ENCODE data around the gene USB1.

The USB1 gene

GRCh38 chr16:58034774-58035173 is 33.6 kb downstream of the USB1 start:
- no peak for DNase-seq (ENCODE audit: low spot score)

DNA sequence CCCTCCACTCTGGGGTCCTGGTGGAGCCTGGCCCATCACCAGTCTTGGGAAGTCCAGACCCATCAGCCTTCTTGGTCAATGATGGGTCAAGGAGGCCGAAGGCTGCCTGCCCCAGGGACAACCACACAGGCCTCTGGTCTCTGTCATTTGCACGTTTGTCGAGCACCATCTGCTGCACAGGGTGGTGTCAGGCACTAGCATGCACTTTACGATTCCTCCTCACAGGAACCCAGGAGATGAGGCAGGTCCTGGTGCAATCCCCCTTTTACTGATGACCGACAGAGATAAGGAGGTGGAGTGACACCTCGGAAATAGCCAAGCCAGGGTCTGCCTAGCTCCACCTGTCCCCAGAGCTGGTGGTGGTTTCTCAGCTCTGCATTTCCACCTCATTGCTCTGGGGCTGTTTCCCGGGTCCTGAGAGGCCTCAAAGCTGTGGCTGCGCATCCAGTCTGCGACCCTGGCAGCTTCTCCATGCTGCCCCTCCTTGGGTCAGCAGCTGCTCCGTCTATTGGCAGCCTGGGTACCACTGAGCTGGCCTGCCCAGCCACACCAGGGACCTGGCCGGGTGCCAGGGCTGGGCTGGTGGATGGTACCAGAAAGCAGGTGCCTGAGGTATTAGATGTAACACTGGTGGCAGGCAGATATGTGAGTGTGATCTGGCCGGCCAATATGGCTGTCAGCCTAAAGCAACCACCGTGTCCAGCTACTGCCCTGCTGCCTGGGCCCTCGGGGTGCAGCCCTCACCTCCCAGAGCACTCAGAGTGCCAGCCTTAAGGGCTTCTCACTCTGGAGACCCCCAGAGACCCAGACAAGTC is 34.4 kb downstream of the USB1 start:
- DNase-seq (ENCODE audit: low spot score) = no peak

- no peak for DNase-seq (ENCODE audit: low spot score)
These were observed 35.7 kb downstream of the USB1 start for GRCh38 chr16:58036943-58037342.

GRCh38 chr16:58037365-58038057 is 36.3 kb downstream of the USB1 start:
- DNase-seq (ENCODE audit: low spot score) = no peak

DNA sequence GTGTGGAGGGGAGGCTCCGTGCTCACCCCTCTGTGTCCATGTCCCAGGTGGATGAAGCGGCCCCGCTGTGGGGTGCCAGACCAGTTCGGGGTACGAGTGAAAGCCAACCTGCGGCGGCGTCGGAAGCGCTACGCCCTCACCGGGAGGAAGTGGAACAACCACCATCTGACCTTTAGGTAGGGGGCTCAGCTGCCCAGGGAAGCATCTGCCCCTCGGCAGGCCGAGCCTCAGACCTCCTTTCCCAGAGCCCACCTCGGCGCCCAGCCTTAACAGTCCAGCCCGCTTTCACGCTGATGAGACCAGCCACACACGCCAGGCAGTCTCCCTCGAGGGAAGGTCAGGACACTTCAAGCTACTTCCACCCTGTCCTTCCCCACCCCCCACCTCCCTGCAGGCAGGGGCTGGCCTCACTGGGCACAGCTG is 37.0 kb downstream of the USB1 start:
- DNase-seq (ENCODE audit: low spot score) = no peak

DNA sequence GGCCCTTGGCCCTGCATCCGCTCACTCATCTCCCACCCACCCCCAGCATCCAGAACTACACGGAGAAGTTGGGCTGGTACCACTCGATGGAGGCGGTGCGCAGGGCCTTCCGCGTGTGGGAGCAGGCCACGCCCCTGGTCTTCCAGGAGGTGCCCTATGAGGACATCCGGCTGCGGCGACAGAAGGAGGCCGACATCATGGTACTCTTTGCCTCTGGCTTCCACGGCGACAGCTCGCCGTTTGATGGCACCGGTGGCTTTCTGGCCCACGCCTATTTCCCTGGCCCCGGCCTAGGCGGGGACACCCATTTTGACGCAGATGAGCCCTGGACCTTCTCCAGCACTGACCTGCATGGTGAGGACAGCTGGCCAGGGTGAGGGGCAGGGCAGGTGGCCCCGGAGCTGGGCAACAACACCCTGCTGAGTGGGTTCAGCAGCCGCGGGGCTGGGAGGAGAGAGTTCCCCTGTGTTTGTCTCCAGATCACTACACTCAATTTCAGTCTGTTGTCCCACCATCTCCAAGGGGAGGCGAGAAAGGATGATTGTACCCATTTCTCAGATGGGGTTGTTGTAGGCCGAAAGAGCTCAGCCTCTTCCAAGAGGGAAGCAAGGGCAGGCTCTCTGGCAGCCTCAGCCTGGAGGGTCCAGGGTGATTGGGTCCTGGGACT is 38.8 kb downstream of the USB1 start:
- DNase-seq (ENCODE audit: low spot score) = no peak

GRCh38 chr16:58040496-58040846 is 39.3 kb downstream of the USB1 start:
- no peak for DNase-seq (ENCODE audit: low spot score)

- no peak for DNase-seq (ENCODE audit: low spot score)
These were observed 39.9 kb downstream of the USB1 start for GRCh38 chr16:58040945-58041627.

DNA sequence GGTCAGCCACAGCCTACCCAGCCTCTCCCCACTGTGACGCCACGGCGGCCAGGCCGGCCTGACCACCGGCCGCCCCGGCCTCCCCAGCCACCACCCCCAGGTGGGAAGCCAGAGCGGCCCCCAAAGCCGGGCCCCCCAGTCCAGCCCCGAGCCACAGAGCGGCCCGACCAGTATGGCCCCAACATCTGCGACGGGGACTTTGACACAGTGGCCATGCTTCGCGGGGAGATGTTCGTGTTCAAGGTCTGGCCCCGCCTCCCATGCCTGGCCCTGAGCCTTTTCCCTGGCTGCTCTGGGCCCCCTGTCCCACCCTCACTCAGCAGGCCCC is 40.4 kb downstream of the USB1 start:
- no peak for DNase-seq (ENCODE audit: low spot score)

GRCh38 chr16:58042001-58042885 is 41.0 kb downstream of the USB1 start:
- no peak for DNase-seq (ENCODE audit: low spot score)

DNA sequence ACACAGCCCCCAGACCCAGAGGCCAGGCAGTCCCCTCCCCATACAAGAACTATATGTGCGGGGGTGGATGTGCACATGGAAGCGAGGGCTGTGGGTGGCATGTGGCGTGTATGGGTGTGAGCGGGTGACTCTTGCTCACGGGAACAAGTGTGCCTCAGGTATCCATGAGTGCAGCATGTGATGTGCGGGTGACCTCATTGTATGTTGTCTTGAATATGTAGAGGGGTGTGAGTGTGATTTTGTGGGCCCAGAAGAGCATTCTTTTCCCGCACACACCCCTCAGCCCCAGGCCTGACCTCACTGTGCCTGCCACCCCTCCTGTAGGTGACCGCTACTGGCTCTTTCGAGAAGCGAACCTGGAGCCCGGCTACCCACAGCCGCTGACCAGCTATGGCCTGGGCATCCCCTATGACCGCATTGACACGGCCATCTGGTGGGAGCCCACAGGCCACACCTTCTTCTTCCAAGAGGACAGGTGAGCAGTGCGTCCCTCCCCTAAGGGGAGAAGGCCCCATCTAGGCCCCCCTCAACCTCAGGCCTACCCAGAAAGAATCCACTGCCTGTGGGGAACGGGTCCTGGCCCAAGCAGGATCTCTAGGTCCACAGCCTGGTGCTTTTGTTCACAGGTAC is 41.8 kb downstream of the USB1 start:
- DNase-seq (ENCODE audit: low spot score) = no peak

DNA sequence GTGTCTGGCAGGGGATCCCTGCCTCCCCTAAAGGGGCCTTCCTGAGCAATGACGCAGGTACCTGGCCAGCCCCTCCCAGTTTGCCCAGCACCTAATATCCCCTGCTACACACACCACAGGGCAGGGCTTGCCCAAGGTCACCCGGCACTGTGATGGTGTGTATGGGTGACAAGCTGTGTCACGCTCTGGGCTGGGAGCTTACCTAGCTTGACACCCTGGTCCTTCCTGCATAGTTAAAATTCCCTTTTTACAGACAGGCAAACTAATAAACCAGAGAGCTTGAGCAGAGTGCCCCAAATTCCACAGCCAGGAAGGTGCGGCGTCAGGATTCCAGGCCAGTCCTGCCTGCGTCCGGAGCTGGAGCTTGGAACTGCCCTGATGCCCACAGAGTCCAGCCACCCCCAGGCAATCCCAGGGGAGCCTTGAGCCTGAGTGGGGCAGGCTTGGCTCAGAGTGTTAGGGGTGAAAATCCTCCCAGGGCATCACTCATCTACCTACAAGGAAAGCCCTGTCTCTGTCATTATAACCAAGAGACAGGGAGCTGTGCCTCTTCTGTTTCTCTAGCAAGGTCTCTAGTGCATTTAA is 42.5 kb downstream of the USB1 start:
- no peak for DNase-seq (ENCODE audit: low spot score)

GRCh38 chr16:58044266-58045019 is 43.2 kb downstream of the USB1 start:
- no peak for DNase-seq (ENCODE audit: low spot score)

DNA sequence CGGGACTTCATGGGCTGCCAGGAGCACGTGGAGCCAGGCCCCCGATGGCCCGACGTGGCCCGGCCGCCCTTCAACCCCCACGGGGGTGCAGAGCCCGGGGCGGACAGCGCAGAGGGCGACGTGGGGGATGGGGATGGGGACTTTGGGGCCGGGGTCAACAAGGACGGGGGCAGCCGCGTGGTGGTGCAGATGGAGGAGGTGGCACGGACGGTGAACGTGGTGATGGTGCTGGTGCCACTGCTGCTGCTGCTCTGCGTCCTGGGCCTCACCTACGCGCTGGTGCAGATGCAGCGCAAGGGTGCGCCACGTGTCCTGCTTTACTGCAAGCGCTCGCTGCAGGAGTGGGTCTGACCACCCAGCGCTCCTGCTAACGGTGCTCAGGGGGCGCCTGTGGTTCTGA is 43.9 kb downstream of the USB1 start:
- DNase-seq (ENCODE audit: low spot score) = no peak

DNA sequence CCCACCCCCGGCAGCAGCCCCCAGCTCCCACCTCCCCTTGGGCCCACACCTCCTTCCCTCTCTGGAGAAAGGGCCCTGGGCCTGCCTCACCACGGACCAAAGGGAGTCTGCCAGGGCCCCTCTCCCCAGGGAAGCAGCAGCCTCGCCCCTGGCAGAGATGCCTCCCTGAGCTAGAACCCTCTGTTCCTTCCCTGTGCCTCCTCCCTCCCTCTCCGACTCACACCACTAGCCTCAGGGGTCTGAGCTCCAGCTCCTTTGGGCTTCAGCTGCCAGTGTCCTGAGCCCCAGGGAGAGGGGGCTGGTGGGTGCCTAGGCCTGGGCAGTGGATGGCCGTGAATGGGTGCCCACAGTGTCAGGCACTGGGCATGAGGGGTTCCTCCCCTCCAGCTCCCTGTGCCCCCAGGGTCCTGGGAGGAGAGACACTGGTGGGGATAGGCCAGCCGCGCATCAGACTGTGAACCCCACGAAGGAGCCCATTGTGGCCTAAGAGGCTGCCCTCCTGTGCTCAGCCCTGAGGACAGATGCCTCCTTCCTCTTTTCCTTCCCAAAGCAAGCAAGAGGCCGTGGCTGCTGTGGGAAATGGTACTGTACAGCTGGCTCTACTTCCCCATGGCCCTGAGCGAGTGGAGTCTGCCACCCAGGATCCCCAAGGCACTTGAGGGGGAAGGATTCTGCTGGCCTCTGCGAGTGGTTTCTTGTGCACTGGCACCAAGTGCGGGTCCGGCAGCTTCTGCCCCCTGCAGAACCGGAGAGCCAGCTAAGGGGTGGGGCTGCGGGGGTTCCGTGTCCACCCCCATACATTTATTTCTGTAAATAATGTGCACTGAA is 45.1 kb downstream of the USB1 start:
- DNase-seq (ENCODE audit: low spot score) = no peak

- no peak for DNase-seq (ENCODE audit: low spot score)
These were observed 45.7 kb downstream of the USB1 start for GRCh38 chr16:58046936-58047335.

- DNase-seq (ENCODE audit: low spot score) = no peak
These were observed 46.5 kb downstream of the USB1 start for GRCh38 chr16:58047557-58048348.

DNA sequence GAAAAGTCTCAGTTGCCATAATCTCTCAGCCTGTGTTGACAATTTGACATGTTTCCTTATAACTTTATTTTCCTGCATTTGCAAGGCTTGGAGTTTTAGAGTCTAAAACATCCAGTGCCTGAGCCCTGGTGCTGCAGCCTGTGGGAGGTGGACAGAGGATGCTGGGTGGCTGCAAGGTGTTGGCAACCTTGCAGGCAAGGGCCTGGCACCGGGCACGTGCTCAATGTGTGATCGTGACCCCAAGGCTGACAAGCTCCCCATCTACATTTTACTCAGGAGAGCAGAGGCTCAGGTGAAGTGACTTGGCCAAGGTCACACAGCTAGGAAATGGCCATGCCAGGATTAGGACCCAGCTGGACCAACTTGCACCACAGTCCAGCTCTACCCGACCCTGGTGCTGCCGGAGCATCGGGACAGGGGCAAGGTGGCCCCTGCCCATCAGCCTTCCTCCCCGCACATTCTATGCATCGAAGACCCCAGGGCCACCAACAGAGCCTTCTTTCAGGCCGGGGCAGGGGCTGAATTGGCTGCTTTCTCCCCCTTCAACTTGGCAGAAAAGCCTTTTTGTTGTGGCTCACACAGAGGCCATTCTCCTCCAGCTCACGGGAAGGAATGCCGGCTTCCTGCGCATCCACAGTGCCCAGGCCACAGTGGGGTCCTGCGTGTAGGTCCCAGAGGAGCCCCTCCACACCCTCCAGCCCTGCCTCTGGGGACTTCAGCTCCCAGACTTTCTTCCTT is 47.5 kb downstream of the USB1 start:
- DNase-seq (ENCODE audit: low spot score) = no peak

All from kidney capillary endothelial cell (primary cell).